ENCODE results near the gene HIF1AN. TPM values are rescaled to one million over a fixed set of nuclear protein-coding genes. Genes with fewer than 3 reads are reported as not detected.
"Not testable (repeated sequence)": the region's sequence is repeated elsewhere in the genome, so short reads cannot be mapped to it uniquely, and the experiment has no call there.

Gene HIF1AN
- total RNA-seq, 1 donor from 2014 or later: 44.5 TPM

GRCh38 chr10:100560248-100560647 is 24.5 kb downstream of the HIF1AN start:
- intact Hi-C loops (cut with DNase I): loop anchor here (5.0 to 10.0 kb wide), 2 partner anchors 317 to 455 kb away; no protein-coding TSS in a partner anchor
- no peak for DNase-seq (ENCODE audit: missing footprints)
- ATAC-seq: no peak

- no peak for DNase-seq (ENCODE audit: missing footprints)
- intact Hi-C loops (cut with DNase I): loop anchor here (5.0 to 10.0 kb wide), 2 partner anchors 316 to 454 kb away; no protein-coding TSS in a partner anchor
- no peak for ATAC-seq
These were observed 25.3 kb downstream of the HIF1AN start for GRCh38 chr10:100561005-100561404.

DNA sequence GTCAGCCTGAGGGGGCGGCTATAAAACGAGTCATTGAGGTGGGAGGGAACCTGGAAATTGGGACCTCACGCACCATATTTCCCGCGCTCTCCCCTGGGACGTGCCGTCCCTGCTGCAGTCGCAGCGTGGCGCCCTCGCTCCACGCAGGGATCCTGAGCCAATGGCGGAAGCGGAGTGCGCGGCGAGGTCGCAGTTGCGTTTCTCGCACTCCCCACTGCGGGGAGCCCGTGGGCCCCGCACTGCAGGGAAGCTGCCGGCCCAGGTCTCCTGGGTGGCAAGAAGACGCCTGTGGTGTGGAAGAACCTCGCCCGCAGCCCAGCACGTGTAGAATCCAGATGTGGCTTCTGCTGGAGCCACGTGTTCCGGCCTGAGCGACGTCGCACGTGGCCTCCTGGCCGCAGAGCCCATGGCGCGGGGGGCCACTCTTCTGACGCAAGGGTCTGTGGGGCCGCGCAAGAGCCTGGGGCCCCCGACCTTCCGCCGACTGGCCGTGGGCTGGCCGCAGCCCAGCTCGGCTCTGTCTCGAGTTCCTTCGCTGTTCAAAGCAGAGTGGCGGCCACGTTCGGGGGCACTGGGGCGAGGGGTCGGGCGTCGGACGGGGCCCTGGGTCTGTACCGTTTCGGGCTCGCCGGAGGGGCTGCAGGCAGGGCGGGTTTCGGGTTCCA is 26.4 kb downstream of the HIF1AN start:
- intact Hi-C loops (cut with DNase I): loop anchor here (5.0 to 10.0 kb wide), 2 partner anchors 315 to 453 kb away; no protein-coding TSS in a partner anchor
- ATAC-seq (peak; percentile 75), DNase-seq (ENCODE audit: missing footprints) (peak; percentile 82)

DNA sequence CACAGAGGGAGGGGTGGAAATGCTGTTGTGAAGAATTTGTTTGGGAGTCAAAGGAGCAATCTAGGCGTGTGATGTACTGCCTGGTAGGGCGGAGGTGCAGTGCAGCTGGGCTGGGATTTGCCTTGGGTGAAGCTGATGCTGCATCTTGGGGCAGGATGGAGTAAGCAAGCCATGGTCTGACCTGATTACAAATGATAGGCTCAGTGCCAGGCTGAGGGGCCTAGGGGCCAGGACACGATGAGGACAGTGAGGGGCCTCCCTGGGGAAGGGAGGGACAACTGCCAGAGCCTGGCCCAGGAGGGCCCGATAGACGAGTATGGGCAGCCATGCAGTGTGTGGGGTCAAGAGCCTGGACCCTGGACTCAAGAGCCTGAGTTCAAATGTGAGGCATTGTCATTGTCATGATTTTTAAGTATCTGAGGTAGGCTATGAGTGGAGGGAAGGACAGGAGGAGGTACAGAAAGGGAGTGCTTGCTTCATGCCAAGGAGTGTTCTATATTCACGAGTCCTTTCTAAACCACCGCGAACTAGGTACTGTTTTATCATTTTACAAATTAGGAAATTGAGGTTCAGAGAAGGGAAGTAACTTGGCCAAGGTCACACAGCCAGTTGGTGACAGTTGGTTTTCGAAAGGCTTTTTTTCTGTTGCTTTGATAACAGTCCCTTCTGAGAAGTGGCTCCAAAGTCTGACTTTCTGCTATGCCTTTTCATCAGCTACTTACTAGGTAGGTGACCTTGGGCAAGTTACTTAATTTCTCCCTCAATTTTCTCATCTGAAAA is 29.7 kb downstream of the HIF1AN start:
- ATAC-seq (no peak), DNase-seq (ENCODE audit: missing footprints) (no peak)
- intact Hi-C loops (cut with DNase I): loop anchor here (10.0 kb wide), 1 partner anchor 449 kb away; no protein-coding TSS in a partner anchor

DNA sequence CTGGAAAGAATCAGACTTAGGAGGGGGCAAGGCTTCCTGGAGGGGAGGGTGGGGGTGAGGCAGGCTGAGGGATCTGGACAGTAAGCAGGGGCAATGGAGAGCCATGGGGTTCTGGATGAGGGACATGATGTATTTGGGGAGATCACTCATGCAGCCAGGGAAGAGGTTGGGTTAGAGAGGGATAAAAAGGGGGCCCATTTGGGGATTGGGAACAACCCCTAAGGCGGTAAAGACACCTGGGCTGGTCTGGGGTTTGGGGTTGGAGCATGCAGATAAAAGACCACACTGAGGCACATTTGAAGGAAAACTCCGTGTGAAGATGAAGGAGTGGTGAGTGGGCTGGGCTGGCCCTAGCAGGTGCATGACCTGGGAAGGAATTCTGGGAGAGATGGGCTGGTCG is 30.8 kb downstream of the HIF1AN start:
- intact Hi-C loops (cut with DNase I): loop anchor here (10.0 kb wide), 1 partner anchor 448 kb away; no protein-coding TSS in a partner anchor
- no peak for ATAC-seq

DNA sequence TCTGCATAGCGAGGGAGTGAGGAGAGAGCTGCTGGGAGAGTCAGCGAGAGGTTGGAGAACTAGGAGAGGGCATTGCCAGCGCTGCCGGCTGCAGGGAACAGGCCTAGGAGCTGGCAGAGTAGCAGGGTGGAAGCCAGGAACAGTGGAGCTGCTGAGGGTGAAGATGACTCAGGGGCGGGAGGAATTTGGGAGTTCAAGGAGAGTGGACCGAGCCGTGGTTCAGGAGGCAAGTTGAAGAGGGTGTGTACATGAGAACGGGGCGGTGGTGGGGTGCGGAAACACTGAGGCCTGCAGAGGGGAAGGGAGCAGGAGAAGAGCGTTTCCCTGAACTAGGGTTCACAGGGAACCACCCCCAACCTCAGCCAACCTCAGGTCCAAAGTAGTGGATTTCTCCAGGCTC is 31.5 kb downstream of the HIF1AN start:
- ATAC-seq (no peak), DNase-seq (ENCODE audit: missing footprints) (no peak)
- intact Hi-C loops (cut with DNase I): loop anchor here (10.0 kb wide), 1 partner anchor 448 kb away; no protein-coding TSS in a partner anchor

More for the DNA sequence above, 30.8 kb downstream of the HIF1AN start:
- DNase-seq (ENCODE audit: missing footprints): no peak

GRCh38 chr10:100567826-100568225 is 32.1 kb downstream of the HIF1AN start:
- intact Hi-C loops (cut with DNase I): loop anchor here (10.0 kb wide), 1 partner anchor 447 kb away; no protein-coding TSS in a partner anchor
- no peak for DNase-seq (ENCODE audit: missing footprints)
- no peak for ATAC-seq

- no peak for ATAC-seq
- DNase-seq (ENCODE audit: missing footprints): no peak
- intact Hi-C loops (cut with DNase I): loop anchor here (10.0 kb wide), 1 partner anchor 446 kb away; no protein-coding TSS in a partner anchor
These were observed 33.2 kb downstream of the HIF1AN start for GRCh38 chr10:100568912-100569311.

- no peak for DNase-seq (ENCODE audit: missing footprints)
- ATAC-seq: no peak
These were observed 34.1 kb downstream of the HIF1AN start for GRCh38 chr10:100569687-100570481.

GRCh38 chr10:100570506-100570905 is 34.8 kb downstream of the HIF1AN start:
- intact Hi-C loops (cut with DNase I): no loop called here
- ATAC-seq: no peak

More at GRCh38 chr10:100569687-100570481, 34.1 kb downstream of the HIF1AN start:
- intact Hi-C loops (cut with DNase I): loop anchor here (10.0 kb wide), 1 partner anchor 445 kb away; no protein-coding TSS in a partner anchor

GRCh38 chr10:100571084-100571856 is 35.5 kb downstream of the HIF1AN start:
- ATAC-seq: no peak
- intact Hi-C loops (cut with DNase I): no loop called here
- DNase-seq (ENCODE audit: missing footprints): no peak

More at GRCh38 chr10:100570506-100570905, 34.8 kb downstream of the HIF1AN start:
- no peak for DNase-seq (ENCODE audit: missing footprints)

DNA sequence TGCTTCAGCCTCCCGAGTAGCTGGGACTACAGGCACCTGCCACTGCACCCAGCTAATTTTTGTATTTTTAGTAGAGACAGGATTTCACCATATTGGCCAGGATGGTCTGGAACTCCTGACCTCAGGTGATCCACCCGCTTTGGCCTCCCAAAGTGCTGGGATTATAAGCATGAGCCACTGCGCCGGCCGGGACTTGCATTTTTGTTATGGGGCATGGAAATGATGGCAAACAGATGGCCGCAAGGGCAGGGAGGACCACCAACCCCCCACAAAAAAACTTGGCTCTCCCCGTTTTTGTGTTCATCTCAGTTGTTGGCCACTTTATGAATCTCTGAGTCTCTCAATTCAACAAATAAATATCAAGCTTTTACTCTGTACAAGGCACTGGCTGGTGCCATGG is 39.4 kb downstream of the HIF1AN start:
- intact Hi-C loops (cut with DNase I); ATAC-seq; DNase-seq (ENCODE audit: missing footprints): not testable (repeated sequence)

- ATAC-seq (no peak), DNase-seq (ENCODE audit: missing footprints) (no peak)
- intact Hi-C loops (cut with DNase I): no loop called here
These were observed 40.0 kb downstream of the HIF1AN start for GRCh38 chr10:100575585-100576281.

DNA sequence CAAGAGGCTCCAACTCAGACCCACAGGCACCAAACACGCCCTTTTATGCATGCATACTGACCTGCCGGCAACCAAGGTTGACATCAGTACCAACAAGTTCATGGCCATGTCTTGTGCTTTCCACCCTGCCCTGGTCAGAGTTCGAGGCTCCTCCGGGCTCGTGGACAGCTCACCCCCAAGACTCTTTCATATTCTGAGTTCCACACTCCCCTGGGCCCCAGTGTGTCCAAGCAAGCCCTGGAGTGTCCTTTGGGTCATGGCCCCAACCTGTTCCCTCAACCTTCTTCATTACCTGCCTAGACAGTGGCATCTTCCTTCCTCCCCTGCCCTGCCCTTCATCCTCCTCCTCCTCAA is 40.5 kb downstream of the HIF1AN start:
- ATAC-seq (no peak), DNase-seq (ENCODE audit: missing footprints) (no peak)
- intact Hi-C loops (cut with DNase I): no loop called here

GRCh38 chr10:100579261-100580090 is 43.7 kb downstream of the HIF1AN start:
- ATAC-seq (no peak), DNase-seq (ENCODE audit: missing footprints) (no peak)
- intact Hi-C loops (cut with DNase I): no loop called here

GRCh38 chr10:100586959-100587358 is 51.2 kb downstream of the HIF1AN start:
- no peak for ATAC-seq
- no peak for DNase-seq (ENCODE audit: missing footprints)
- intact Hi-C loops (cut with DNase I): no loop called here

DNA sequence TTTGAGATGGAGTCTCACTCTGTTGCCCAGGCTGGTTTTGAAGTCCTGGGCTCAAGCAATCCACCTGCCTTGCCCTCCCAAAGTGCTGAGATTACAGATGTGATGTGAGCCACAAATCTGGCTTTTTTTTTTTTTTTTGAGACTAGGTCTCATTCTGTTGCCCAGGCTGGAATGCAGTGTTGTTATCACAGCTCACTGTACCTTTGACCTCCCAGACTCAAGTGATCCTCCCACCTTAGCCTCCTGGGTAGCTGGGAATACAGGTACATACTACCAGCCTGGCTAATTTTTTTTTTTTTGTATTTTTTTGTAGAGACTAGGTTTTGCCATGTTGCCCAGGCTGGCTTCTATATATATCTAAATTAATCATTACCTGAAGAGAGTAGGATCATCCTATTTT is 62.4 kb downstream of the HIF1AN start:
- no peak for ATAC-seq
- intact Hi-C loops (cut with DNase I): no loop called here
- no peak for DNase-seq (ENCODE audit: missing footprints)

Data from Right ventricle myocardium inferior (tissue), 1 donor.